ENCODE measurements around the gene ANTXR2. TPM values are rescaled to one million over a fixed set of nuclear protein-coding genes. Genes with fewer than 3 reads are reported as not detected.

The ANTXR2 gene
- total RNA-seq, 1 donor from 2014 or later, result 64.6 TPM

DNA sequence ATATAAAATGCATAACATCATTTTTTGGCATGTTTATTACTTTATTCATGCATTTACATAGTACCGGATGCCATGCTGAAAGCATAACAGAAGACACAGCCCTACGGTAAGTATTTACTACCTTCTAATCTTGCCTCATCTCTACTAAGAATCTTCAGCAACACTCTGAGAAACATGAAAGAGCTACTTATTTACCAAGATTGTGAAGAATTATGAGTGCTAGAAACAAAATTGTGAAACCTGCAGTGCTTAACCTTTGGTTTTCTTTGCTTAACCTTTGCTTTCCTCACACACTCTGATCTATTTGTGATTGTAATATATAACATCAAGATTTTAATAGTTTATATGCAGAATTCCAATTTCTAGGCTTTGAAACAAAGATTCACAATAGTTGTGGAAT, 7.4 kb downstream of the ANTXR2 start:
- Histone ChIP-seq H3K4me1 (peaks cover 18% of the 10 kb centered on the region), H3K4me3 (no peak overlapping the region), H3K9me3 (no peaks in the 10 kb centered on the region), H3K27me3 (no peaks in the 10 kb centered on the region), H3K36me3 (peaks cover 0 to 4% of the 10 kb centered on the region in 2 donors), H3K27ac (no peak overlapping the region)
- TF ChIP-seq POLR2AphosphoS5 (IDR thresholded peaks at IDR 0.05; ENCODE audit: insufficient read depth in 1 of 2, low read depth in 1 of 2), result no peak
- no peak for TF ChIP-seq POLR2A (IDR thresholded peaks at IDR 0.05)
- TF ChIP-seq, protein P1, sequence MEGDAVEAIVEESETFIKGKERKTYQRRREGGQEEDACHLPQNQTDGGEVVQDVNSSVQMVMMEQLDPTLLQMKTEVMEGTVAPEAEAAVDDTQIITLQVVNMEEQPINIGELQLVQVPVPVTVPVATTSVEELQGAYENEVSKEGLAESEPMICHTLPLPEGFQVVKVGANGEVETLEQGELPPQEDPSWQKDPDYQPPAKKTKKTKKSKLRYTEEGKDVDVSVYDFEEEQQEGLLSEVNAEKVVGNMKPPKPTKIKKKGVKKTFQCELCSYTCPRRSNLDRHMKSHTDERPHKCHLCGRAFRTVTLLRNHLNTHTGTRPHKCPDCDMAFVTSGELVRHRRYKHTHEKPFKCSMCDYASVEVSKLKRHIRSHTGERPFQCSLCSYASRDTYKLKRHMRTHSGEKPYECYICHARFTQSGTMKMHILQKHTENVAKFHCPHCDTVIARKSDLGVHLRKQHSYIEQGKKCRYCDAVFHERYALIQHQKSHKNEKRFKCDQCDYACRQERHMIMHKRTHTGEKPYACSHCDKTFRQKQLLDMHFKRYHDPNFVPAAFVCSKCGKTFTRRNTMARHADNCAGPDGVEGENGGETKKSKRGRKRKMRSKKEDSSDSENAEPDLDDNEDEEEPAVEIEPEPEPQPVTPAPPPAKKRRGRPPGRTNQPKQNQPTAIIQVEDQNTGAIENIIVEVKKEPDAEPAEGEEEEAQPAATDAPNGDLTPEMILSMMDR (IDR thresholded peaks at IDR 0.05), result no peak
- intact Hi-C loops (cut with DNase I), result no loop called here
- no peak for DNase-seq (ENCODE audit: extremely low spot score in 2 of 2)

GRCh38 chr4:80062527-80062926, 10.5 kb downstream of the ANTXR2 start:
- Histone ChIP-seq H3K36me3 (peaks cover 0 to 4% of the 10 kb centered on the region in 2 donors), H3K9me3 (no peaks in the 10 kb centered on the region), H3K4me1 (no peaks in the 10 kb centered on the region), H3K27ac (no peak overlapping the region), H3K4me3 (no peak overlapping the region), H3K27me3 (no peaks in the 10 kb centered on the region)
- TF ChIP-seq, protein P1 (IDR thresholded peaks at IDR 0.05), result no peak
- no peak for TF ChIP-seq POLR2AphosphoS5 (IDR thresholded peaks at IDR 0.05; ENCODE audit: insufficient read depth in 1 of 2, low read depth in 1 of 2)
- TF ChIP-seq POLR2A (IDR thresholded peaks at IDR 0.05), result no peak
- no peak for DNase-seq (ENCODE audit: extremely low spot score in 2 of 2)
- intact Hi-C loops (cut with DNase I), result no loop called here

- no peak for DNase-seq (ENCODE audit: extremely low spot score in 2 of 2)
- no peaks in the 10 kb centered on the region for H3K9me3 ChIP-seq
- peaks cover 0 to 4% of the 10 kb centered on the region in 2 donors for H3K36me3 ChIP-seq
- intact Hi-C loops (cut with DNase I), result no loop called here
- TF ChIP-seq, protein P1 (IDR thresholded peaks at IDR 0.05), result no peak
- TF ChIP-seq POLR2AphosphoS5 (IDR thresholded peaks at IDR 0.05; ENCODE audit: insufficient read depth in 1 of 2, low read depth in 1 of 2) (no peak), POLR2A (IDR thresholded peaks at IDR 0.05) (no peak)
- no peaks in the 10 kb centered on the region for H3K27me3 ChIP-seq
- H3K4me3 ChIP-seq, result no peak overlapping the region
- no peak overlapping the region for H3K27ac ChIP-seq
- H3K4me1 ChIP-seq, result no peaks in the 10 kb centered on the region
These were observed 12.2 kb downstream of the ANTXR2 start for GRCh38 chr4:80060804-80061203.

- DNase-seq (ENCODE audit: extremely low spot score in 2 of 2), result no peak
- Histone ChIP-seq H3K9me3 (no peaks in the 10 kb centered on the region), H3K27me3 (no peaks in the 10 kb centered on the region), H3K27ac (no peak overlapping the region), H3K36me3 (peaks cover 0 to 6% of the 10 kb centered on the region in 2 donors), H3K4me3 (no peak overlapping the region), H3K4me1 (no peaks in the 10 kb centered on the region)
- intact Hi-C loops (cut with DNase I), result no loop called here
- no peak for TF ChIP-seq POLR2AphosphoS5 (IDR thresholded peaks at IDR 0.05; ENCODE audit: insufficient read depth in 1 of 2, low read depth in 1 of 2)
- no peak for TF ChIP-seq POLR2A (IDR thresholded peaks at IDR 0.05)
- TF ChIP-seq, protein P1 (IDR thresholded peaks at IDR 0.05), result no peak
These were observed 14.3 kb downstream of the ANTXR2 start for GRCh38 chr4:80058740-80059139.

DNA sequence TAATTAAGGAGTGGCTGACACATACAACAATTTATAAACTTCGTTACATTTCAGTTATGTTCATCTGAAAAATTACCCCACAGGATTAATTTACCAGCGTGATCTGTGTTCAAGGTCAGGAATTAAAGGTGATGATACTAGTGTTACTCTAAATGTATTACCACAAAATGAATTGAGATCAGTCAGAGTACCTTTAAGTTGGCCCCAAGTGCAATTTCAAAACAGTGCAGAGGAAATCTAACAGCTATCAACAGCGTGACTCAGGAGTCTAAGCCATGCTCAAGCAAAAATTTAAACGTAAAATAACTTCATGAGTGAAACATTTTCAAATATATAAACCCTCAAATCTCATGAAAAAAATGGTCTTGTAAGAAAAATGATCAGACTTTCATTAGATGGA, 18.7 kb downstream of the ANTXR2 start:
- H3K27ac ChIP-seq, result no peak overlapping the region

More for the DNA sequence above, 18.7 kb downstream of the ANTXR2 start:
- intact Hi-C loops (cut with DNase I), result no loop called here
- Histone ChIP-seq H3K27me3 (no peaks in the 10 kb centered on the region), H3K4me1 (peaks cover 11% of the 10 kb centered on the region), H3K4me3 (no peak overlapping the region), H3K36me3 (peaks cover 0 to 6% of the 10 kb centered on the region in 2 donors), H3K9me3 (no peaks in the 10 kb centered on the region)
- TF ChIP-seq, protein P1 (IDR thresholded peaks at IDR 0.05), result no peak
- no peak for TF ChIP-seq POLR2A (IDR thresholded peaks at IDR 0.05)
- no peak for TF ChIP-seq POLR2AphosphoS5 (IDR thresholded peaks at IDR 0.05; ENCODE audit: insufficient read depth in 1 of 2, low read depth in 1 of 2)
- no peak for DNase-seq (ENCODE audit: extremely low spot score in 2 of 2)

Measured in vagina (tissue), 2 donors.